ENCODE data around the gene SUGT1. TPM values are rescaled to one million over a fixed set of nuclear protein-coding genes. Genes with fewer than 3 reads are reported as not detected.
"Not testable (repeated sequence)": the region's sequence is repeated elsewhere in the genome, so short reads cannot be mapped to it uniquely, and the experiment has no call there.

The SUGT1 gene
- total RNA-seq, result 10 to 100 TPM; 30.8 to 36.0 TPM

GRCh38 chr13:52652196-52652979, at the start of gene SUGT1:
SUGT1 (plus strand) TSS chr13:52652836; CDS start chr13:52652921, 85 bp downstream.
- Histone ChIP-seq H3K36me3 (no peaks in the 10 kb centered on the region), H3K27ac (peak within 1 kb of the TSS; percentile 85 to 93), H3K4me3 (peak within 1 kb of the TSS; percentile 76), H3K9me3 (no peaks in the 10 kb centered on the region), H3K4me1 (ENCODE audit: control insufficient read depth in 1 of 2, low read depth in 2 of 2) (peaks cover 31 to 48% of the 10 kb centered on the region in 2 donors), H3K27me3 (replicated peaks; ENCODE audit: insufficient read depth) (no peaks in the 10 kb centered on the region)
- DNase-seq (ENCODE audit: low spot score) (peak; percentile 91), ATAC-seq (ENCODE audit: insufficient number of reproducible peaks, low FRiP score, low read depth) (peak; percentile 98)
- peak; percentile 78 for TF ChIP-seq CTCF (IDR thresholded peaks at IDR 0.05)

- not testable (repeated sequence) for H3K4me1 ChIP-seq (ENCODE audit: control insufficient read depth in 1 of 2, low read depth in 2 of 2); H3K36me3 ChIP-seq; ATAC-seq (ENCODE audit: insufficient number of reproducible peaks, low FRiP score, low read depth); H3K4me3 ChIP-seq; H3K27me3 ChIP-seq (replicated peaks; ENCODE audit: insufficient read depth); DNase-seq (ENCODE audit: low spot score); H3K9me3 ChIP-seq; H3K27ac ChIP-seq
These were observed 49.3 kb upstream of the SUGT1 start for GRCh38 chr13:52603316-52603715.

- H3K4me3 ChIP-seq; H3K27me3 ChIP-seq (replicated peaks; ENCODE audit: insufficient read depth); H3K27ac ChIP-seq; H3K36me3 ChIP-seq; H3K9me3 ChIP-seq; H3K4me1 ChIP-seq (ENCODE audit: control insufficient read depth in 1 of 2, low read depth in 2 of 2); ATAC-seq (ENCODE audit: insufficient number of reproducible peaks, low FRiP score, low read depth); DNase-seq (ENCODE audit: low spot score): not testable (repeated sequence)
These were observed 46.5 kb upstream of the SUGT1 start for GRCh38 chr13:52606126-52606525.

GRCh38 chr13:52606795-52607194, 45.8 kb upstream of the SUGT1 start:
- H3K9me3 ChIP-seq; DNase-seq (ENCODE audit: low spot score); H3K36me3 ChIP-seq; H3K4me1 ChIP-seq (ENCODE audit: control insufficient read depth in 1 of 2, low read depth in 2 of 2); H3K27ac ChIP-seq; H3K27me3 ChIP-seq (replicated peaks; ENCODE audit: insufficient read depth); H3K4me3 ChIP-seq; ATAC-seq (ENCODE audit: insufficient number of reproducible peaks, low FRiP score, low read depth): not testable (repeated sequence)

GRCh38 chr13:52608184-52608583, 44.5 kb upstream of the SUGT1 start:
- not testable (repeated sequence) for H3K4me3 ChIP-seq; DNase-seq (ENCODE audit: low spot score); H3K27me3 ChIP-seq (replicated peaks; ENCODE audit: insufficient read depth); H3K36me3 ChIP-seq; H3K27ac ChIP-seq; H3K9me3 ChIP-seq; ATAC-seq (ENCODE audit: insufficient number of reproducible peaks, low FRiP score, low read depth); H3K4me1 ChIP-seq (ENCODE audit: control insufficient read depth in 1 of 2, low read depth in 2 of 2)

- H3K4me1 ChIP-seq (ENCODE audit: control insufficient read depth in 1 of 2, low read depth in 2 of 2); H3K27me3 ChIP-seq (replicated peaks; ENCODE audit: insufficient read depth); ATAC-seq (ENCODE audit: insufficient number of reproducible peaks, low FRiP score, low read depth); H3K9me3 ChIP-seq; H3K36me3 ChIP-seq; H3K4me3 ChIP-seq; H3K27ac ChIP-seq; DNase-seq (ENCODE audit: low spot score): not testable (repeated sequence)
These were observed 43.5 kb upstream of the SUGT1 start for GRCh38 chr13:52609013-52609606.

- not testable (repeated sequence) for H3K4me3 ChIP-seq; DNase-seq (ENCODE audit: low spot score); ATAC-seq (ENCODE audit: insufficient number of reproducible peaks, low FRiP score, low read depth); H3K36me3 ChIP-seq; H3K27me3 ChIP-seq (replicated peaks; ENCODE audit: insufficient read depth); H3K4me1 ChIP-seq (ENCODE audit: control insufficient read depth in 1 of 2, low read depth in 2 of 2); H3K27ac ChIP-seq; H3K9me3 ChIP-seq
These were observed 42.5 kb upstream of the SUGT1 start for GRCh38 chr13:52610158-52610557.

GRCh38 chr13:52615134-52615801, 37.4 kb upstream of the SUGT1 start:
- no peak overlapping the region for H3K4me3 ChIP-seq
- TF ChIP-seq CTCF (IDR thresholded peaks at IDR 0.05), result no peak
- H3K27ac ChIP-seq, result no peak overlapping the region
- H3K27me3 ChIP-seq (replicated peaks; ENCODE audit: insufficient read depth), result no peaks in the 10 kb centered on the region
- no peaks in the 10 kb centered on the region for H3K9me3 ChIP-seq
- H3K4me1 ChIP-seq (ENCODE audit: control insufficient read depth in 1 of 2, low read depth in 2 of 2), result peaks cover 5 to 11% of the 10 kb centered on the region in 2 donors
- no peak for ATAC-seq (ENCODE audit: insufficient number of reproducible peaks, low FRiP score, low read depth)
- no peaks in the 10 kb centered on the region for H3K36me3 ChIP-seq
- DNase-seq (ENCODE audit: low spot score), result no peak
